ENCODE data around the gene R3HCC1L.
"Not testable (repeated sequence)": the region's sequence is repeated elsewhere in the genome, so short reads cannot be mapped to it uniquely, and the experiment has no call there.

Gene R3HCC1L

DNA sequence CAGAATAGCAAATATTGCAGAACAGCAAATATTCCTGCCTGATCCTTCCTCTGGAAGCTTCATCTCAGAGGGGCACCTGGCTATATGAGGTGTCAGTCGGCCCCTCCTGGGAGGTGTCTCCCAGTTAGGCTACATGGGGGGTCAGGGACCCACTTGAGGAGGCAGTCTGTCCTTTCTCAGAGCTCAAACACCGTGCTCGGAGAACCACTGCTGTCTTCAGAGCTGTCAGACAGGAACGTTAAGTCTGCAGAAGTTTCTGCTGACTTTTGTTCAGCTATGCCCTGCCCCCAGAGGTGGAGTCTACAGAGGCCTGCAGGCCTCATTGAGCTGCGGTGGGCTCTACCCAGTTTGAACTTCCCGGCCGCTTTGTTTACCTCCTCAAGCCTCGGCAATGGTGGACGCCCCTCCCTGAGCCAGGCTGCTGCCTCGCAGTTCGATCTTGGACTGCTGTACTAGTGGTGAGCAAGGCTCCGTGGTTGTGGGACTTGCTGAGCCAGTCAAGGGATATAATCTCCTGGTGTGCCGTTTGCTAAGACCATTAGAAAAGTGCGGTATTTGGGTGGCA lies 48.0 kb downstream of the R3HCC1L start:
- not testable (repeated sequence) for DNase-seq

DNA sequence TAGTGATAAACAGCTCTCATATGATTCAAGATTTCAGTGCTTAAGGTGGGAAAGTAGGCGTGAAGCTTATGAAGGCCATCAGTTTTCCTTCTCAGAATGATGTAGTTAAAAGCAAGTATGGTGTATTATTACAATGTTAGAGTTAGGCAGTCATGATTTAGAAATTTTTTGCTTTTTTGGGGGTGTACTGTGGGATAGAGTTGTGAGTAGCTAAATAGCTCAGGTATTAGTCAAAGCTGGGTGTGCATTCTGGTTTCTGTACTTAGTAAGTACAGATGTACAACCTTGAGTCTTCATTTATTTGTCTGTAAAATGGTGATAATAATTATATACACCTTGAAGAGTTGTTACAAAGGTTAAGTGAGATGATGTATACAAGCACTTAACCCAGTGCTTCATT lies 52.2 kb downstream of the R3HCC1L start:
- DNase-seq, result no peak

DNA sequence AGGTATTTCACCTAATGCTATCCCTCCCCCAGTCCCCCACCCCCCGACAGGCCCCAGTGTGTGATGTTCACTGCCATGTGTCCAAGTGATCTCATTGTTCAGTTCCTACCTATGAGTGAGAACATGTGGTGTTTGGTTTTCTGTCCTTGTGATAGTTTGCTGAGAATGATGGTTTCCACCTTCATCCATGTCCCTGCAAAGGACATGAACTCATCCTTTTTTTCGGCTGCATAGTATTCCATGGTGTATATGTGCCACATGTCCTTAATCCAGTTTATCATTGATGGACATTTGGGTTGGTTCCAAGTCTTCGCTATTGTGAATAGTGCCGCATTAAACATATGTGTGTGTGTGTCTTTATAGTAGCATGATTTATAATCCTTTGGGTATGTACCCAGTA lies 56.3 kb downstream of the R3HCC1L start:
- not testable (repeated sequence) for DNase-seq

DNA sequence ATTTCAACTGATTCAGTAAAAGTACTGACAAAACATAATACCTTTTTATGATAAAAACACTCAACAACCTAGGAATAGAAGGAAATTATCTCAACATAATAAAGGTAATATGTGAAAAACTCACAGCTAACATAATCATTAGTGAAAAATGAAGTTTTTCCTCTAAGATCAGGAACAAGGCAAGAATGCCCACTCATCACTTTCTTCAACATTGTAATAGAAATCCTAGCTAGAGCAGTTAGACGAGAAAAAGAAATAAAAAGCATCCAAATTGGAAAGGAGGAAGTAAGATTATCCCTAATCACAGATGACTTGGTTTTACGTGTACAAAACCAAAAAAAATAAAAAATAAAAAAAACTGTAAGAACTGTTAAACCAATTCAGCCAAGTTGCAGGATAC lies 58.6 kb downstream of the R3HCC1L start:
- DNase-seq, result no peak

DNA sequence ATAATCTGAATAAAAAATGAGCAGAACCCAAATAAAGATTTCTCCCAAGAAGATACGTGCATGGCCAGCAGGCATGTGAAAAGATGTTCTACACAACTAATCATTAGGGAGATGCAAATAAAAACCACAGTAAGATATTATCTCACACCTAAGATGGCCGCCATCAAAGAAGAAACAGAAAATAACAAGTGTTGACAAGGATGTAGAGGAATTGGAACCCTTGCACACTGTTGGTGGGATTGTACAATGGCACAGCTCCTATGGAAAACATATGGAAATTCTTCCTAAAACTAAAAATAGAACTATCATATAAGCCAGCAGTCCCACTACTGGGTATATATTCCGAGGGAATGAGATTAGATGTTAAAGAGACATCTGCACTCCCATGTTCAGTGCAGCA lies 60.2 kb downstream of the R3HCC1L start:
- no peak for DNase-seq

DNA sequence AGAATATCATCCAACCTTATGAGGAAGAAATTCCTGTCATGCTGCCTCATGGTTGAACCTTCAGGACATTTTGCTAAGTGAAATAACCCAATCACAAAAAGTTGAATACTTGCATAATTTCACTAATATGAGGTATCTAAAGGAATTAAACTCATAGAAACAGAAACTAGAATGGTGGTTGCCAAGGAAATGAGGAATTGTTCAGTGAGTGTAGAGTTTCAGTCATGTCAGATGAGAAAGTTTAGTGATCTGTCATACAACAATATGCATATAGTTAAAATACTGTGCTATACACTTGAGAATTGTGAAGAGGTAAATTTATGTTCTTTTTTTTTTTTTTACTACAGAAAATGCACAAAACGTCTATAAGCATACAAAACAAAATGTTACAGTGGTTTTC lies 60.7 kb downstream of the R3HCC1L start:
- DNase-seq, result no peak

DNA sequence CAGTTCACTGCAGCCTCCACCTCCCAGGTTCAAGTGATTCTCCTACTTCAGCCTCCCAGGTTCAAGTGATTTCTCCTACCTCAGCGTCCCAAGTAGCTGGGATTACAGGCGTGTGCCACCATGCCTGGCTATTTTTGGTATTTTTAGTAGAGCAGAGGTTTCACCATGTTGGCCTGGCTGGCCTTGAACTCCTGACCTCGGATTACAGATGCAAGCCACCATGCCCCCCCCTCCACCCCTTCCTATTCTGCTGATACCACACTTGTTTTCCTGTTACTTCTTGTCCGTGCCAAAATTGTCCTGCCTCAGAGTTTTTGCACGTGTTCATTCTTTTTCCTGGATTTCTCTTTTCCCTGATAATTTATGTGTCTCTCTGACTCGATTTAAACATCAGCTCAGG lies 62.5 kb downstream of the R3HCC1L start:
- DNase-seq, result no peak

DNA sequence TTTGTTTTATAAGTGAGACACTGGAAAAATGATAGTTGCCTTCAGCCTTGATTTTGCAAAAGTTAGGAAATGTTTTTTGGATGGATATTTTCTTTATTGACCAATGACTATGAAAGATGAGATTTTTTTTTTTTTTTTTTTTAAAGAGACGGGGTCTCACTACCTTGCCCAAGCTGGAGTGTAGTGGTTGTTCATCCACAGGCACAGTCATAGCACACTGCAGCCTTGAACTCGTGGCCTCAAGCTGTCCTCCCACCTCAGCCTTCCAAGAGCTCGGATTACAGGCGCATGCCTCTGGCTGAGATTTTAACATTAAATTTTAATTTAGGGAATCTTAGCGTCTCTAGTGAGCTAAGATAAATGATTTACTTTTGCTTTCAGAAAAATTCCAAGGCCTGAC lies 67.3 kb downstream of the R3HCC1L start:
- DNase-seq, result no peak

DNA sequence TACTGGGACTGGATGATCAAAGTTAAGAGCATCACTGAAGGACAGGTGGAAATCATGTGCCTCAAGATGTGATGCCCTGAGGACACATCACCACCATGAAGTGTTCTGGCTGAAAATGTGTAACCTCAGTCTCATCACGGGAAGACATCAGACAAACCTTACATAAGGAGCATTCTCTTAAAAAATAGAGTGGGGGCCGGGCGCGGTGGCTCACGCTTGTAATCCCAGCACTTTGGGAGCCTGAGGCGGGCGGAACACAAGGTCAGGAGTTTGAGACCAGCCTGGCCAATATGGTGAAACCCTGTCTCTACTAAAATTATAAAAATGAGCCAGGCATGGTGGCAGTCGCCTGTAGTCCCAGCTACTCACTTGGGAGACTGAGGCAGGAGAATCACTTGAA lies 67.9 kb downstream of the R3HCC1L start:
- DNase-seq, result no peak

DNA sequence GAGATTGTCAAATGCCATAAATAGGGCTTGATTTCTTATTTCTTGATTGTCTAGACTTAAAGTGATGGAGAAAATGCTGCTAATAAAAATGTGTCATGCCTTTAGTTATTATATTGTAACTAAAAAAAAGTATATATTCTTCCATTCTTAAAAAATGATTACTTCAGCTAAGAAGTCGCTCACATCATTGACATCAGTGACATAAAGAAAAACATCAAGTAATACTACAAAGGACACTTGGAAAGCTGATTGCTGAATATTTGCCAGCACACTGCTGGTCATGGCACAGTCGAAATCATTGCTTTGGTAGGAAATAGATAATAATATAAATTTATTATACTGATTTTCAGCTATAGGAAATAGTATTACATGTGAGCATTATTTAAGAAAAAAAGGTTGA lies 70.9 kb downstream of the R3HCC1L start:
- DNase-seq, result no peak

DNA sequence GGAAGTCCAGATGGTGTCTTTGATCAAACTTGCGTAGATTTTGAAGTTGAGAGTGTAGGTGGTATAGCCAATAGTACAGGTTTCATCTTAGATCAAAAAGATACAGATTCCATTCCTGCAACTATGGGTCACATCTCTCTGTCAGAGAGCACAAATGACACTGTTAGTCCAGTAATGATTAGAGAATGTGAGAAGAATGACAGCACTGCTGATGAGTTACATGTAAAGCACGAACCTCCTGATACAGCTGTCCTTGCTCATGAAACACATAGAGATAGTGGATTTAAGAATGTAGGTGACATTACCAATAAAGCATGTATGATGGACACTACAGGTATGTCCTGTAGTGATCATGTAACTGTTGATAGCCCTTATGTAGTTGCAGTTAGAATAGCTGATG lies 74.5 kb downstream of the R3HCC1L start:
- DNase-seq, result no peak

DNA sequence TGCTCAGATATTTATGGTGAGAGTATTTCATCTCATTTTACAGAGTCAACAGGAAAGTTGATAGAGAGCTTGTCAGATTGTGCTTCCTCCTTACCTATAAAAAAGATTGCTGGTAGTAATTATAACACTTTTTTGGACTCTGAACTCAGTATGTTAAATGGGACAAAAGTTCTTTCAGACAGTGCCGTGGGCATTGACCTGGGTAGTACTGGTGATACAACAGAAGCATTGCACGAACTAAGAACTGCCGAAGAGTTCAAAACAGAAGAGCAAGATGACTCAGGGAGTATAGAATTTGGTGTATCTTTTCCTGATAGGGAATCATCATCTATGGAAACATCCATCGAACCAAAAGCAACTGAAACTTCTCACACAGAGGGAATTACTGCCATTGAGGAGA lies 75.0 kb downstream of the R3HCC1L start:
- no peak for DNase-seq

DNA sequence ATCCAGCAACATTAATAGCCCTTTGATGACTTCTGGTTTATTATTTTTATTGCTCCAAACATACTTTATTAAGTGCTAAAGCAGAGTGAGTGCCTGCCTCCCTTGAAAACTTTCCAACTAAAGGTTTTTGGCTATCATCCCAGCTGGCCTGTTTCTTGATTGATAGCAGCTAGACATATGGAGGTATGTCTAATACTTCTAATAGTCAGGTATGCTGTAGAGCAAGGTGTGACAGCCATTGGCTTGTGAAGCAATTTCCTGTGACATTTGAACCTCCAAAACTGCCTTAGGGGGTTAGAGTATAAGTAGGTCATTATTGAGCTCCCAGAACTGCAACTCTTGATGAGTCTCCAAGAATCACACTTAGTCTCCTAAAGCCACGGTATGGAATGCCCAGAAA lies 77.7 kb downstream of the R3HCC1L start:
- DNase-seq, result no peak

DNA sequence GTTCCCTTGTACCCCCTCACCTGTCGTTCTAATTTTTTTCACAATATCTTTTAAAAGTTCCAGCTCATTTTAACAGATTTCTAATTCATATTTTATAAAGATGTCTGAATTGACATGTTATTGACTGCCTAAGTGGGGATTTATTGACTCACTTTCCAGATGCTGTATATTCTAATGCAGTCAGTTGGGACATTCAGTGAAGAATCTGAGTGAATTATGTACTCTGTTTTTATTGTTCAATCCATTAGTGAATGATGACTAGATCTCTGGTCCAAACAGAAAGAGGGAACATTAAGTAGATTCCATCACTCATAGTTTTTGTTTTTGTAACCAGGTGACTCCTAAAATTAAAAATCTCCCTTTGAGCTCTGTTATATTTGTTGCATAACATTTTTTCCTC lies 79.3 kb downstream of the R3HCC1L start:
- DNase-seq, result no peak

DNA sequence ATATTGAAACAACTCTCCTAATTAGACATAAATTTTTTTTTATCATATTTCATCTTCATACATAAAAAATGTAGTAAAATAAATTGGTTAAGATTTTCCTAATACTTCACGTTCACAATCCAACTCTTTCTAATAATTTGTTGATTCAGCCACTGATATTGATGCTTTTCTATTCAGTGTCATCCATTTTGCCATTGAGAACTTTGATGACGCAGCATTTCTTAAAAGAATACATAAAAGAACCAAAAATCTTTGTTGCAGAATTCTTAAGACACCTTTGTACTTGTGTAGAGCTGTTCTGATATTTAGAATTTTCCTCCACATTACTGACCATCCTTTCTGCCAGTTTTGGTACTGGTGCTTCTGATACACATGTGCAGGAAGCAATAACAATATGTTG lies 80.9 kb downstream of the R3HCC1L start:
- DNase-seq, result no peak

DNA sequence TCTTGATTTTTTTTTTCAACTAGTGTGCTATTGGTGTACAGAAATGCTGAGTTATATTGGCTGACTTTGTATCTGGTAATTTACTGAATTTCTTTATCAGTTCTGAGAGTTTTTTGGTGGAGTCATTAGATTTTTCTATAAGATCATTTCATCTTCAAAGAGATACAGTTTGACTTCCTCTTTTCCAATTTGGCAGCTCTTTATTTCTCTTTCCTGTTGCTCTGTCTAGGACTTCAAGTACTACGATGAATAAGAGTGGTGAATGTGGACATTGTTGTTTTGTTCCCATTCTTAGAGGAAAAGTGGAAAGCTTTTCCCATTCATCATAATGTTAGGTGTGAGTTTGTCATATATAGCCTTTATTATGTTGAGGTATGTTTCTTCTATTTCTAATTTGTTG lies 83.3 kb downstream of the R3HCC1L start:
- no peak for DNase-seq

DNA sequence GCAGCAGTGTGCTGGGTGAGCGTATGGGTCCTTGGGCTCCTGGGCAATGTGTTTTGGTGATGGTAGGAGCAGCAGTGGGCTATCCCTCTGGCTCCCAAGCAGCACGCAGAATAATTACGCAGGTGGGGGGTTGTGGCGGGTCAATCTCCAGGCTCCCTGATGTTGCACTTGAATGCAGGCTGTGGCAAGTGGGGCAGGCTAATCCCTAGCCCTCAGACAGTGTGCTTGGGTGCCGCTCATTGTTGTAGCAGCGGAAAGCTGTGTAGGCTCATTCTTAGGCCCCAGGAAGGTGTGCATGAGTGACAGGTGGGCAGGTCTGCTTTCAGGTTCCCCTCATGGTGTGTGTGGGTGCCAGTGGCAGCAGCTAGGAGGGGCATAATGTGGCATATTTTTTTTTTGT lies 89.4 kb downstream of the R3HCC1L start:
- no peak for DNase-seq

DNA sequence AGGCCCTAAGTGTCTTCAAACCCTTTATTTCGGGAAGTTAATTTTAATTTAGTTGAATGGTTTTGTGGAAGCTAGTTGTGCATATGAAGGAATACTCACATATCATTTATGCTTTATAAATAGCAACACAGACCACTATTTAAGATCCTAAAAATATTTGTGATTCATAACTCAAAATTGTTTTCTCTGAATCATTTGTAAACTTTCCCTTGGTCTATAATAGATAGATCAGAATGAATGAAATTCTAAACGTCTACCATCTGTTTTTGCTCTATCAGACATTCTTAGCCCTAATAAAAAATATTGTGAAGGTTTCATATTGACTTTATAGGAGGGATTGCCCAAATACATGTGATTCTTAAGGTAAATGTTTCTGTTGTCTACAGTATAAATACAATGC lies 90.1 kb downstream of the R3HCC1L start:
- no peak for DNase-seq

DNA sequence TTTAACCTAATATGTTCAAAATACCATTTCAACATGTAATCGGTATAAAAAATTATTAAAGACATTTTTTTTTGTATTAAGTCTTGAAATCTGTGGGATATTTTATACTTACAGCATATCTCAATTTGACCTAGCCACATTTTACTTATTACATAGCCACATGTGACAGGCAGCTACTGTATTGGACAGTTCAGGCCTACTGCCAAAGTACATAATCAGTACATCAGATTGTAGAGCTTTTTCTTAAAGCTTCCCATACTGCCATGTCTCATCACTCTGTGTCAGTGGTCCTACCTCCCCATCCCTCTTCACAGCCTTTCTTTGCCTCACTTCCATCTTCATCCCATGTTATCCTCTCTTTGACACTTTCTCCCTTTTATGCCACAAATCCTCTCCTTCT lies 90.5 kb downstream of the R3HCC1L start:
- no peak for DNase-seq

DNA sequence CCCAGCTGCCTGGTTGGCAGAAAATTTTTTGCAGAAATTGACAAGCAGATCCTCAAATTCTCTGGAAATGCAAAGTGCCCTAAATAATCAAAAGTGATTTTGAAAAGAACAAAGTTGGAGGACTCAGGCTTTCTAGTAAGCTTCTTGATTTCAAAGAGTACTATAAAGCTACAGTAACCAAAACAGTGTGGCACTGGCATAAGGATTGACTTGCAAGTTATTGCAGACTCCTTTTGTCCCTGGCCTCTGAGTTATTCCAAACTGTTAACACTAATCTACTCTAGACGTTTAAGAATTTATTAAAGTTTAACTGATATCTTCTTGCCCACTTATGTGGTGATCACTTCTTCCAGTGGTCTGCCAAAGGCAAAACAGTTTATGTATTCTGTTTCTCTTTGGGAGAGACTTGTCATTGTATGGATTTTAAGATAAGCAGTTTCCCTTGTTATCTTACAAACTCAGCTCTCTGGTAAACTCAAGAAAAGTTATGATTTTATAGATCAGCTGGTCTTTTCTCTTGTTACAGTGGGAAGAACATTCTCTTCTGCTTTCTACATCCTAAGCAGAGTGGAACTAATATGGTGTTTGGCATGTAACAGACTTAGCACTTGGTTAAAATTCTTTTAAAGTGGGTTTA lies 92.2 kb downstream of the R3HCC1L start:
- no peak for DNase-seq

DNA sequence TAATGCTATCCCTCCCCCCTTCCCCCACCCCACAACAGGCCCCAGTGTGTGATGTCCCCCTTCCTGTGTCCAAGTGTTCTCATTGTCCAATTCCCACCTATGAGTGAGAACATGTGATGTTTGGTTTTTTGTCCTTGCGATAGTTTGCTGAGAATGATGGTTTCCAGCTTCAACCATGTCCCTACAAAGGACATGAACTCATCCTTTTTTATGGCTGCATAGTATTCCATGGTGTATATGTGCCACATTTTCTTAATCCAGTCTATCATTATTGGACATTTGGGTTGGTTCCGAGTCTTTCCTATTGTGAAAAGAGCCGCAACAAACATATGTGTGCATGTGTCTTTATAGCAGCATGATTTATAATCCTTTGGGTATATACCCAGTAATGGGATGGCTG lies 93.3 kb downstream of the R3HCC1L start:
- not testable (repeated sequence) for DNase-seq

DNA sequence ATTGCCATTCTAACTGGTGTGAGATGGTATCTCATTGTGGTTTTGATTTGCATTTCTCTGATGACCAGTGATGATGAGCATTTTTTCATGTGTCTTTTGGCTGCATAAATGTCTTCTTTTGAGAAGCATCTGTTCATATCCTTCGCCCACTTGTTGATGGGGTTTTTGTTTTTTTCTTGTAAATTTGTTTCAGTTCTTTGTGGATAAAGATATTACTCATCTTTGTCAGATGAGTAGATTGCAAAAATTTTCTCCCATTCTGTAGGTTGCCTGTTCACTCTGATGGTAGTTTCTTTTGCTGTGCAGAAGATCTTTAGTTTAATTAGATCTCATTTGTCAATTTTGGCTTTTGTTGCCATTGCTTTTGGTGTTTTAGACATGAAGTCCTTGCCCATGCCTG lies 93.8 kb downstream of the R3HCC1L start:
- not testable (repeated sequence) for DNase-seq

DNA sequence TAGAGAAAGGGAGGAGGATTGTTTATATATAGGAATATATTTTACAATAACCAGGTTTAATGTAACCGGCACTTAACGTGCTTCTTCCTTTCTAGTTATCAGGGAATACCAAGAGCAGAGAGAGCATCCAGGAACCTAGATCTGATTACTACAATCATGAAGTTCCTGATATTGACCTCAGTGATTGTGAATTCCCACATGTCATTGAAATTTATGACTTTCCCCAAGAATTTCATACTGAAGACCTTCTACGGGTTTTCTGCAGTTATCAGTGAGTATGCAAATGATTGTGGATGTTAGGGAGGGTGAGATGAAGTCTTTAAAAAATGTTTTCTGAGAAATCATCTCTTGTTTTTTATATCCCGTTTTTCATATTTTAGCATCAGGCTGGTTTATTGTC lies 97.0 kb downstream of the R3HCC1L start:
- no peak for DNase-seq

DNA sequence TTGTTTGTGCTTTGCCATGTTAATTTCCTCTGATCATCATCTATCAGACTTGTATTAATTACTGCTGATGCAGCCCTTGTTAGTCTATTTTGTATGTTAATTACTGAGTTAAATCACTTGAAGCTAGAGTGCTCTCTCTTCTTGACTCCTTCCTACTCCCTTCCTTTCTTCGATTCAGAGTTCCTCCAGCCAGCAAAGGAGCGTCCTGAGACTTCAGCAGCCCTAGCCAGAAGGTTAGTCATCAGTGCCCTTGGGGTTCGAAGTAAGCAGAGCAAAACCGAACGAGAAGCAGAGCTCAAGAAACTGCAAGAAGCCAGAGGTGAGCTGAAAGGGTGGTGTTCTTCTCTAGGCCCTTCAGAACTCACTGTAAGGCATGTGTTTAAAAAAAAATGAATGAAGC lies 101.4 kb downstream of the R3HCC1L start:
- no peak for DNase-seq

DNA sequence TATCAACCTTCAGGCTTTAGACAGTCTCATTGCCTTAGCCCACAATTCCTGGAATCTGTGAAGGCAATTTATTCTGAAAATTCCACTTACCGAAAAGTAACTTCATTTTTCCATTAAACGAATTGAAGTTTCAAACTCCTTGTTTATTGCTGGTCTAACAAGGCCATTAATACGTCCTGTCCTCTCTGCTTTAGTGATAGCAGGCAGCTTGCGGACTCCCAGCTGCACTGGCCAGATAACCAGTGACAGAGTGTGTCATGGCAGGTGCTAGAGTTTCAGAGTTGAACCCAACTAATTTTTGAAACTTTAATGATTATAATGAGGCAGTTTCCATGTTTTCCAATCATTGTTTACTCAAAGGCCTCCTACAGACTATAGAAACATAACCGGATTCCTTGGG lies 102.4 kb downstream of the R3HCC1L start:
- no peak for DNase-seq

DNA sequence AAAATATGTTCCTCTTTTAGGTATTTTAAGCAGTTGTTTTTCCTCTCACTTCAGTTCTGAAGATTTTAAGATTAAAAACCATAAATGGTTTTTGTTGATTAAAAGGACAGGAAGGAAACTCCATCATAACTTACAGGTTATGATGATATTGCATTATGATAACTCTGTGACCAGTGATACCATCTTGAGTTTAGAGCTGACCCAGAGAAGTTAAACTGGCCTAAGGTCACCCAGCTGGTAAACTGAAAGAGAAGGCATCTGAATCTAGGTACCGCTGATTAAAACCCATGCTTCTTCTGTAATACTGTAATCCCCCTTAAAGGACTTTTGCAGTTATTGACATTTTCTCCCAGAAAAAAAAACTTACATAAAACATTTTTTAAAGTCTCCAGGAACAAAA lies 103.9 kb downstream of the R3HCC1L start:
- DNase-seq, result no peak
